Naive thymus-derived CD8-positive, alpha-beta T cell (primary cell): ENCODE results near the gene EIF6. TPM values are rescaled to one million over a fixed set of nuclear protein-coding genes. Genes with fewer than 3 reads are reported as not detected.
"Not testable (repeated sequence)": the region's sequence is repeated elsewhere in the genome, so short reads cannot be mapped to it uniquely, and the experiment has no call there.

Source experiments
- ATAC-seq, 2 donors: fragments of 150-1000 bp; cut with Tn5 transposase in 1 of 2; sonication (Bioruptor Pico), chemical (Tn5 transposase) in 1 of 2; 1 replicate in 1 of 2; 2 replicates in 1 of 2; pipeline ENCODE4 v1.10.0; 2021; ENCODE audit warnings: mild to moderate bottlenecking in 2 of 2, moderate library complexity in 2 of 2
- POLR2A ChIA-PET: fragments of 350-600 bp; sonication (Branson Sonifier 250); formaldehyde crosslinking; loops from one replicate; lab custom pipeline; 2021; ENCODE audit warnings: antibody characterized with exemption; lab: Charles Lee
- DNase-seq, 10 donors: peaks; one replicate each; pipeline versions ENCODE4 v3.0.0 to v3.0.0-alpha.2; 2020 to 2022
- H3K27ac Mint-ChIP-seq, 10 donors: one replicate each; pipeline ENCODE4 v1.8.0; 2020 to 2022; ENCODE audit warnings: mild to moderate bottlenecking in 10 of 10, mixed read lengths in 10 of 10, moderate library complexity in 4 of 10, inconsistent platforms in 1 of 10
- H3K27me3 Mint-ChIP-seq, 5 donors: one replicate each; pipeline ENCODE4 v1.8.0; 2021 to 2022; ENCODE audit warnings: mixed read lengths in 5 of 5
- H3K36me3 Mint-ChIP-seq, 3 donors: one replicate each; pipeline ENCODE4 v1.8.0; 2020 to 2022; ENCODE audit warnings: mixed read lengths in 3 of 3, mild to moderate bottlenecking in 2 of 3, inconsistent platforms in 1 of 3
- H3K4me1 Mint-ChIP-seq, 4 donors: one replicate each; pipeline ENCODE4 v1.8.0; 2021 to 2022; ENCODE audit warnings: mixed read lengths in 4 of 4
- H3K4me3 Mint-ChIP-seq, 10 donors: one replicate each; pipeline ENCODE4 v1.8.0; 2020 to 2022; ENCODE audit warnings: mild to moderate bottlenecking in 10 of 10, mixed read lengths in 10 of 10, moderate library complexity in 6 of 10, inconsistent platforms in 1 of 10
- H3K9me3 Mint-ChIP-seq, 9 donors: one replicate each; pipeline ENCODE4 v1.8.0; 2020 to 2022; ENCODE audit warnings: mixed read lengths in 9 of 9, mild to moderate bottlenecking in 3 of 9, inconsistent platforms in 1 of 9, moderate library complexity in 1 of 9
- polyA plus RNA-seq, 3 donors: library from polyadenylated mRNA; unstranded; fragments of 300-500 nt; fragmentation: Illumina TruSeq; gene quantifications; one replicate each; pipeline ENCODE4 v1.2.3, GENCODE V29; 2021
- total RNA-seq, 8 experiments: library from RNA in 2 of 8; stranded (reverse) in 2 of 8; gene quantifications; one replicate each; pipeline ENCODE4 v1.2.3 and lab custom pipeline; 2021 to 2026

EIF6 gene
- total and polyA plus RNA-seq, 5 experiments from 2014 or later: 54.7 to 174 (median 155) TPM

DNA sequence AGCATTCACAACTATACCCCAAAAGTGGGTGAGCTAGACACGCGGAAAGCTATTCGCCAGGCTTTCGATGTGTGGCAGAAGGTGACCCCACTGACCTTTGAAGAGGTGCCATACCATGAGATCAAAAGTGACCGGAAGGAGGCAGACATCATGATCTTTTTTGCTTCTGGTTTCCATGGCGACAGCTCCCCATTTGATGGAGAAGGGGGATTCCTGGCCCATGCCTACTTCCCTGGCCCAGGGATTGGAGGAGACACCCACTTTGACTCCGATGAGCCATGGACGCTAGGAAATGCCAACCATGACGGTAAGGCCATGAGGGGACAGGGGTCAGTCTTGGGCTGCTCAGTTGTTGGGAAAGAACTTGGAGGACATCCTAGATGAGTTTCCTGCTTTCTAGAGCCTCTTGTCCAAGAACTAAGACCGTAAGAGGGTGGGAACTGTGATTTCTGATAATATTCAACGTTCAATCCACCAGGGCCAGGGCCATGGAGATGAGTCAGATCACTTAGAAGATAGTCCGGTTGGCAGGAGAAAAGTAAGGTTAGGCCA lies 30.0 kb downstream of the EIF6 start:
- peak overlapping the region in 3 of 10 donors; percentile 53 to 74 (median 71) for H3K27ac Mint-ChIP-seq
- DNase-seq (no peak), ATAC-seq (no peak)
- POLR2A ChIA-PET: interaction anchor here (0.5 kb wide), 1 partner anchor 150 kb away, joined by 3 read pairs; no protein-coding TSS in a partner anchor
- H3K27me3 Mint-ChIP-seq: no peaks in the 10 kb centered on the region
- H3K4me3 Mint-ChIP-seq: no peak overlapping the region
- peaks cover 17 to 35% (median 29%) of the 10 kb centered on the region in 4 donors for H3K4me1 Mint-ChIP-seq
- peaks cover 0 to 28% (median 6%) of the 10 kb centered on the region in 3 donors for H3K36me3 Mint-ChIP-seq
- no peaks in the 10 kb centered on the region for H3K9me3 Mint-ChIP-seq

- H3K36me3 Mint-ChIP-seq: peaks cover 0 to 19% (median 3%) of the 10 kb centered on the region in 3 donors
- ATAC-seq (no peak), DNase-seq (no peak)
- H3K27ac Mint-ChIP-seq: peak overlapping the region in 9 of 10 donors; percentile 52 to 97 (median 60)
- H3K4me1 Mint-ChIP-seq: peaks cover 15 to 33% (median 29%) of the 10 kb centered on the region in 4 donors
- POLR2A ChIA-PET: interaction anchor here (0.9 kb wide), 1 partner anchor 26 kb away, joined by 3 read pairs; no protein-coding TSS in a partner anchor
- no peaks in the 10 kb centered on the region for H3K27me3 Mint-ChIP-seq
- no peaks in the 10 kb centered on the region for H3K9me3 Mint-ChIP-seq
- no peak overlapping the region for H3K4me3 Mint-ChIP-seq
Observed at GRCh38 chr20:35253010-35253409, 31.6 kb downstream of the EIF6 start.

GRCh38 chr20:35252598-35252997 lies 32.0 kb downstream of the EIF6 start:
- POLR2A ChIA-PET: interaction anchor here (0.6 to 1.0 kb wide), 2 partner anchors 19 to 25 kb away, joined by 3 to 5 read pairs; partner anchors contain the start of gene MMP24OS
- H3K36me3 Mint-ChIP-seq: peaks cover 0 to 19% (median 3%) of the 10 kb centered on the region in 3 donors
- not testable (repeated sequence) for H3K9me3 Mint-ChIP-seq, DNase-seq, H3K27me3 Mint-ChIP-seq
- peaks cover 16 to 33% (median 29%) of the 10 kb centered on the region in 4 donors for H3K4me1 Mint-ChIP-seq
- ATAC-seq: peak in 1 of 2 donors; percentile 32
- H3K27ac Mint-ChIP-seq: peak overlapping the region; percentile 91 to 99 (median 96)
- H3K4me3 Mint-ChIP-seq: peak overlapping the region in 9 of 10 donors; percentile 22 to 80 (median 65)

GRCh38 chr20:35252037-35252461 lies 32.5 kb downstream of the EIF6 start:
- Mint-ChIP-seq H3K27me3 (no peaks in the 10 kb centered on the region), H3K27ac (peak overlapping the region; percentile 91 to 99 (median 96)), H3K4me1 (peaks cover 19 to 33% (median 29%) of the 10 kb centered on the region in 4 donors), H3K9me3 (no peaks in the 10 kb centered on the region), H3K4me3 (peak overlapping the region; percentile 22 to 80 (median 65)), H3K36me3 (peaks cover 0 to 16% (median 2%) of the 10 kb centered on the region in 3 donors)
- ATAC-seq: peak; percentile 91 to 95
- POLR2A ChIA-PET: interaction anchor here (0.6 to 1.2 kb wide), 3 partner anchors 19 to 26 kb away, joined by 3 to 5 read pairs (median 4); partner anchors contain the start of gene MMP24OS
- peak in 5 of 10 donors; percentile 37 to 70 (median 57) for DNase-seq

DNA sequence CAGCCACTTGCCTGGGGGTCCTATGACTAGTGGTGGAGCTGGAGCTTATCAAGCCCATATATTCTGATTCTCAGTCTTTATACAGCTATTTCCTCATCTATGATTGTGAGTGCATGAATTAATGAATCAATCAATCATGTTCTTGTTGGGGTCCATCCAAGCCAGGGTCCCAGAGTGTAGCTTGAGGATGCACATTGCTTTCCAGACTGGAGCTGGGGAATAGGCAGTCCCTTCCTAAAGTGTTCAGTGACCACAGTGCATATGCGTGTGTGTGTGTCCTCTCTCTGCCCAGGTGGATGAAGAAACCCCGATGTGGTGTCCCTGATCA lies 33.0 kb downstream of the EIF6 start:
- H3K9me3 Mint-ChIP-seq: no peaks in the 10 kb centered on the region
- peaks cover 19 to 33% (median 29%) of the 10 kb centered on the region in 4 donors for H3K4me1 Mint-ChIP-seq
- peak in 1 of 10 donors; percentile 13 for DNase-seq
- peak overlapping the region; percentile 91 to 99 (median 96) for H3K27ac Mint-ChIP-seq
- peak overlapping the region in 8 of 10 donors; percentile 9 to 72 (median 57) for H3K4me3 Mint-ChIP-seq
- ATAC-seq: no peak
- no peaks in the 10 kb centered on the region for H3K27me3 Mint-ChIP-seq
- POLR2A ChIA-PET: interaction anchor here (0.7 to 1.2 kb wide), 4 partner anchors 23 to 159 kb away, joined by 3 to 5 read pairs (median 4); partner anchors contain the start of gene MMP24OS
- H3K36me3 Mint-ChIP-seq: peaks cover 0 to 17% (median 2%) of the 10 kb centered on the region in 3 donors

DNA sequence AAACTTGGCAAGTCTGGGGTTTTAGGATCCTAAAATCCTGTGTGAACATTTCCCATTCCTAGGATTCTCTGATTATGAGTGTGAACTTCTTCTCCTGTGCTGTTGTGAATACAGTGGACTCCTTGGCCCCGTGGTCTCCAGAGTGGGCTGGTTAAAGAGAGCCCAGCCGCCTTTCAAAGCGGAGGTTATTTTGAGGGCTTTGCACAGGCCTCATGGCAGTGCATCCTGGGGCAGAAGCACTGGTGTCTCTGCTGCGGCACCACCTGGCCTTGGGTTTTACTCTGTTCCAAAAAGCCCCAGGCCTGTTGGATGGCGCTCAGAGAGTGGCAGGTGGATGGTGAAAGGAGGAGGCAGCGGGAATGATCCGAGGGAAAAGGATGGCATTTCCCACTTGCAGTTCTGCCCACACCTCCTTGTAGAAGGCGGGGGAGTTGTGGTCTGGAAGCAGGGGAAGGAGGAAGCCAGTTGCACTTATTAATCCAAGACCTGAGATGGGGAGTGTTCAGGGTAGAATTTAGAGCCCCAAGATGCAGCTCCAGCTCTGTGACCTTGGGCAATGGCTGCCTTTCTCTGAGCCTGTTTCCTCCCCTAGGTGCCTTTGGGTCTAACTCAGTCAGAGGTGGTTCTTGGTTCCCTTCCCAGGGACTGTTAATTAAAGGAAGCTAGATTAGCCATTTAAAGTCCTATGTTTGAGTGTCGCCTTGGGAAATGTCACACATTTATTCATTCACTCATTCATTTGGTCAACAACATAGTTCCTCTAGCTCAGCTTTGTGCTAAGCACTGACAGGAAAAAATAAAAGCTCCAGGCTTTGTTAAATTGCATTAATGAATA lies 35.7 kb downstream of the EIF6 start:
- no peaks in the 10 kb centered on the region for H3K27me3 Mint-ChIP-seq
- DNase-seq (no peak), ATAC-seq (no peak)
- H3K9me3 Mint-ChIP-seq: no peaks in the 10 kb centered on the region
- POLR2A ChIA-PET: no interaction called here
- H3K4me1 Mint-ChIP-seq: peaks cover 19 to 30% (median 27%) of the 10 kb centered on the region in 4 donors
- peaks cover 0 to 8% (median 2%) of the 10 kb centered on the region in 3 donors for H3K36me3 Mint-ChIP-seq
- no peak overlapping the region for H3K27ac Mint-ChIP-seq
- H3K4me3 Mint-ChIP-seq: no peak overlapping the region

DNA sequence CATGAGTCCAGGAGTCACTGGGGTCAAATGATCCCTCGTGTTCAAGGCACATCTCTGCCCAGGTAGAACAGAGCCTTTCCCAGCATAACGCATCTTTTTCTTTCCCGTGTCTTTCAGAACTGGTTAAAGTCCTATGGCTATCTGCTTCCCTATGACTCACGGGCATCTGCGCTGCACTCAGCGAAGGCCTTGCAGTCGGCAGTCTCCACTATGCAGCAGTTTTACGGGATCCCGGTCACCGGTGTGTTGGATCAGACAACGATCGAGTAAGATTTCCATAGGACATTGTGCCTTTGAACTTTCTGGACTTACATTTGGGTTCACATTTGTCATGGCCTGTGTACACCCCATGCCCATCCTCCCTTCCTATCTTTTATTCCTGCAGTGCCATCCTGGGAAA lies 37.8 kb downstream of the EIF6 start:
- no peak for DNase-seq
- H3K27me3 Mint-ChIP-seq: no peaks in the 10 kb centered on the region
- H3K9me3 Mint-ChIP-seq: no peaks in the 10 kb centered on the region

GRCh38 chr20:35243986-35244385 lies 40.6 kb downstream of the EIF6 start:
- H3K4me3 Mint-ChIP-seq: no peak overlapping the region
- ATAC-seq: no peak
- H3K4me1 Mint-ChIP-seq: peaks cover 0 to 8% (median 0%) of the 10 kb centered on the region in 4 donors
- no peaks in the 10 kb centered on the region for H3K9me3 Mint-ChIP-seq
- POLR2A ChIA-PET: no interaction called here
- peaks cover 0 to 8% (median 3%) of the 10 kb centered on the region in 3 donors for H3K36me3 Mint-ChIP-seq
- H3K27ac Mint-ChIP-seq: no peak overlapping the region
- no peak for DNase-seq
- peaks cover 0 to 1% (median 0%) of the 10 kb centered on the region in 5 donors for H3K27me3 Mint-ChIP-seq

More for the DNA sequence above, 37.8 kb downstream of the EIF6 start:
- peaks cover 0 to 8% (median 3%) of the 10 kb centered on the region in 3 donors for H3K36me3 Mint-ChIP-seq
- no peak for ATAC-seq
- peaks cover 14 to 15% (median 15%) of the 10 kb centered on the region in 4 donors for H3K4me1 Mint-ChIP-seq
- POLR2A ChIA-PET: no interaction called here
- H3K4me3 Mint-ChIP-seq: no peak overlapping the region
- H3K27ac Mint-ChIP-seq: peak overlapping the region in 1 of 10 donors; percentile 20

DNA sequence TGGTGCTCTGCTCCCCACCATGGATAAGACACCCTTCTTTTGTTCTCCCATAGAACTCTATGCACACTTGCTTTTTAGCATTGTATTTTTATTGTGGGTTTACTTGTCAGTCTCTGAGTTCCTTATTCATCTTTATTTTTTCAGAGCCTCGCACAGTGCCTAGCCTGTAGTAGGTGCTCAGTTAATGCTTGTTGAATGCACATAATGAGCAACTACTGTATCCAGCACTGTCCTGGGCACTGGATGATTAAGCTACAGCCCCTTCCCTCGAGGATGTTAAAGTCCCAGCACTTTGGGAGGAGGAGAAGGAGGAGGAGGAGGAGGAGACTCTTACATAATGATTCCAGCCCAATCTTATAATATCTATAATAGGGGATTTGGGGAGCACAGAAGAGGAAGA lies 41.3 kb downstream of the EIF6 start:
- Mint-ChIP-seq H3K9me3 (no peaks in the 10 kb centered on the region), H3K27ac (no peak overlapping the region), H3K4me1 (peaks cover 0 to 8% (median 1%) of the 10 kb centered on the region in 4 donors), H3K27me3 (peaks cover 0 to 2% (median 0%) of the 10 kb centered on the region in 5 donors), H3K4me3 (no peak overlapping the region), H3K36me3 (peaks cover 0 to 12% (median 3%) of the 10 kb centered on the region in 3 donors)
- POLR2A ChIA-PET: no interaction called here
- DNase-seq (no peak), ATAC-seq (no peak)

DNA sequence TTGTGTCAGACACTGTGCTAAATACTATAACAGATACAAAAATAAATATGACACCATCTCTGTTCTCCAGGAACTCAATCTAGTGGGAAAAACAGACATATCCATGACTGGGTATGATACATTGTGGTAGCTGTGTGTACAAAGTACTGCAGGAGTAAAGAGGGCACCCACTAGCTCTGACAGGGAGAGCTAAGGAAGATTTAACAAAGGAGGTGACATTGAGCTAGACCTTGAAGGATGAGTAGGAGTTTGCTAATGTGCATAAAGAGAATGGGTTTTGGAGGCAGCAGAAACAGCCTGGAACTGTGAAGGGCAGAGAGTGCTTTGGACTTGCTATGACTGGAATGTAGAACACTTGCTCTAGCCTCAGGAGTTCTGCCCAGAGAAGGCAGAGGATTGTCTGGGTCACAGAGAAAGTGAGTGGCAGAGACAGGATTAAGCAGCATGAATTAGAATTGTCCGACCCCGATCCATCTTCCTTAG lies 43.7 kb downstream of the EIF6 start:
- POLR2A ChIA-PET: no interaction called here
- Mint-ChIP-seq H3K9me3 (no peaks in the 10 kb centered on the region), H3K27me3 (peaks cover 0 to 8% (median 0%) of the 10 kb centered on the region in 5 donors), H3K4me3 (no peak overlapping the region), H3K36me3 (peaks cover 6 to 27% (median 23%) of the 10 kb centered on the region in 3 donors), H3K4me1 (peaks cover 0 to 7% (median 1%) of the 10 kb centered on the region in 4 donors), H3K27ac (no peak overlapping the region)
- no peak for DNase-seq
- no peak for ATAC-seq

GRCh38 chr20:35240083-35240810 lies 44.3 kb downstream of the EIF6 start:
- Mint-ChIP-seq H3K36me3 (peaks cover 9 to 32% (median 26%) of the 10 kb centered on the region in 3 donors), H3K4me3 (no peak overlapping the region), H3K27ac (no peak overlapping the region), H3K9me3 (no peaks in the 10 kb centered on the region), H3K27me3 (peaks cover 0 to 8% (median 0%) of the 10 kb centered on the region in 5 donors), H3K4me1 (peaks cover 0 to 7% (median 1%) of the 10 kb centered on the region in 4 donors)
- no peak for ATAC-seq
- DNase-seq: no peak
- POLR2A ChIA-PET: no interaction called here

- DNase-seq: no peak
- Mint-ChIP-seq H3K9me3 (no peaks in the 10 kb centered on the region), H3K36me3 (peaks cover 20 to 47% (median 38%) of the 10 kb centered on the region in 3 donors), H3K27ac (no peak overlapping the region), H3K4me1 (peaks cover 0 to 9% (median 1%) of the 10 kb centered on the region in 4 donors), H3K27me3 (peaks cover 0 to 17% (median 6%) of the 10 kb centered on the region in 5 donors), H3K4me3 (no peak overlapping the region)
- POLR2A ChIA-PET: no interaction called here
- no peak for ATAC-seq
Observed at GRCh38 chr20:35238735-35239134, 45.8 kb downstream of the EIF6 start.
